GM21619 (cell line): ENCODE measurements around the gene IL10RB.
"Not testable (repeated sequence)": the region's sequence is repeated elsewhere in the genome, so short reads cannot be mapped to it uniquely, and the experiment has no call there.

Source experiments
- ATAC-seq: cut with Tn5 transposase; IDR thresholded peaks from one replicate; pipeline ENCODE4 v1.9.1; 2021; ENCODE audit not compliant: unreplicated experiment

The IL10RB gene

DNA sequence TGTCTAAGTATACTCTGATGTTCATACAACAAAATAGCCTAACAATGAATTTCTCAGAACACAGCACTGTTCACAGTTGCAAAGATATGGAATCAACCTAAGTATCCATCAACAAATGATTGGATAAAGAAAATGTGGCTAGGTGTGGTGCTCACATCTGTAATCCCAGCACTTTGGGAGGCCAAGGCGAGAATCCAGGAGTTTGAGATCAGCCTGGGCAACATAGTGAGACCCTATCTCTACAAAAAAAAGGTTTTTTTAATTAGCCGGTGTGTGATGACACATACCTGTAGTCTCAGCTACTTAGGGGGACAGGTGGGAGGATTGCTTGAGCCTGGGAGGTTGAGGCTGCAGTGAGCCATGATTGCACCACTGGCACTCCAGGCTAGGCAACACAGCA is 25.8 kb upstream of the IL10RB start:
- ATAC-seq, result no peak

DNA sequence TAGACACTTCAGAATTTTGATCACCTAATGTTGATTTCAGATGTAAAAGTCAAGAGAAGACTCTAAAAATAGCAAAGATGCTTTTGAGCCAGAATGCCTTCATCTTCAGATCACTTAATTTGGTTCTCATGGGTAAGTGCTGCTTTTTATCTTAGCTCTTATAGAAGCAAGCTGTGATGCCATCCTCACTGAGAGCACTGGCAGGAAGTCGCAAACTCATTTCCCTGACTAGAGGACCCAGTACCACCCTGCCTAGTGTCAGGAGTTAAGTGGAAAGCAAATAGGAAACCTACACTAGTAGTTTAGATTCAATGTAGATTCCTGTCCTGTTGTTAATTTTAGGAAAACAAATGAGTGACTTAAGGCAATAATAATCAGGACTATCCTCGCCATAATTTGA is 24.3 kb upstream of the IL10RB start:
- no peak for ATAC-seq

DNA sequence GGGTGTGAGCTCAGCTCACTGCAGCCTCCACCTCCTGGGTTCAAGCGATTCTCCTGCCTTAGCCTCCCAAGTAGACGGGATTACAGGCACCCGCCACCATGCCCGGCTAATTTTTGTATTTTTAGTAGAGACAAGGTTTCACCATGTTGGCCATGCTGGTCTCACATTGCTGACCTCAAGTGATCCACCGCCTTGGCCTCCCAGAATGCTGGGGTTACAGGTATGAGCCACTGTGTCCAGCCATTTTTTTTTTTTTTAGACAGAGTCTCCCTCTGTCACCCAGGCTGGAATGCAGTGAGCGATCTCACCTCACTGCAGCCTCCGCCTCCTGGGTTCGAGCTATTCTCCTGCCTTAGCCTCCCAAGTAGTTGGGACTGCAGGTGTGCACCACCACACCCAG is 23.3 kb upstream of the IL10RB start:
- ATAC-seq, result not testable (repeated sequence)

DNA sequence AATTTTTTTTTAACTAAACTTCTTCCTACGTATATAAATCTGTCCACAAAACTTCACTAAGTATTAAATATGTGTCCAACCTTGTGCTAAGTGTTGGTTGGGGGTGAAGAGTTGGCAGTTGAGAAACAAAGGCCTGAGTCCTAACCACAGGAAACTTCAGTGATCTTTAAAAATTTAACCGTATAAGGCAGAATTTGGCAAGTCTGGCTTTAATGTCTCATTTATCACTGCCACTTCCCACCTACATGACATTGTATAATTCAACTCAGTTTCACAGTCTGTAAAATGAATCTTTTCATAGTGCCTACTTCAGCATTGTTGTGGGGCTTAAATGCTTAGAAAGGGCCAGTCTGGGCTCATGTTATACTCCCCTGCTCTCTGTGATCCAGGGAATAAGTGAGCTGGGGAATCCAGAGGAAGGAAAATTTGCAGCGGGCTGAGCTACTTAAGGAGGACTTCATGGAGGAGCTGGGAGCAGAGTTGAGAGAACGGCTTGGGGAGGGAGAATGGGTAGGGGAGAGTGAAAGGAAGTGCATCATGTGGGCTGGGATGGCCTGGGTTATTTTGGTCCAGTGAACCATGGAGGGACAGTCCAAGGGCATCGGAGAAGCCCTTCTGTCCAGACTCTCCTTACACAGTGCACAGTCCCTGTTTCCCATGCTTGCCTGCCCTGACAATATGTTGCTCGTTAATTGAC is 21.9 kb upstream of the IL10RB start:
- ATAC-seq, result no peak

DNA sequence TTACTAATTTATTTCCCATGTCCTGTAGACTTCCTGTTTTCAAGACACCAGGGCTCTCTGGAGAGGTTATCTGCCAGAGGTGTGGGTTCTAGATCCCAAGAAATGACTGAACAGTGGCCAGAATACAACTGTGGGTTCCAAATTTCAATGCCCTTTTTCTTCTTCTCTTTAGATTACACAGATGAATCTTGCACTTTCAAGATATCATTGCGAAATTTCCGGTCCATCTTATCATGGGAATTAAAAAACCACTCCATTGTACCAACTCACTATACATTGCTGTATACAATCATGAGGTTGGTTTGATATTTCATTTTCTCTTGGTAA is 21.4 kb upstream of the IL10RB start:
- no peak for ATAC-seq

DNA sequence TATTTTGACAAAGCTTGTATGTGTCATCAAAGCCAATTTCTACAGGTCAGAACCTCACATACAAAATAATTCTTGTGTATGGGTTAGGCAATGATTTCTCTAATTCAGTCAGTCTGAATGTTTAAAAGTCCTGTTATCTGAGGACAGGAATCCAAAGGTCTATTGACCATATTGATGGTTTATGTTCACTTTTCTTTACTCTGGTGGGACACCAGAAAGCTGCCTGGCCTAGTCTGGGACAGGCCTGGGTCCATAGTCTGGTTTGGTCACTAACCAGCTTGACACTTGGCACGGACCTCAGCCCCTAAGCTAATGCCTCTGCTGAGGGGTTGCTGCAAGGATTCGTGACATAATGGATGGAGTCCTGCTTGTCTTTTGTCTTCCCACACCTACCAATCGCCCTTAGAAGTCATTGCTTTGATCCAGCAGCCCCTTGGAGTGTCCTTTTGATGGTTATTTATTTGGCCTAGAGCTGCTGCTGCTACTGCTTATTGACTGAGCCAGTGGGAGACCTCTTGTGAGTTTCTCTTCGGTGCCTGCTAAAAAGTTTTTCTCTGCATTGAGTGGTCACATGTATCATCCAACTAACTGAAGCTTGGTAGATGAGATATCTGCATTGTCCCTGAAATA is 20.8 kb upstream of the IL10RB start:
- ATAC-seq, result no peak

DNA sequence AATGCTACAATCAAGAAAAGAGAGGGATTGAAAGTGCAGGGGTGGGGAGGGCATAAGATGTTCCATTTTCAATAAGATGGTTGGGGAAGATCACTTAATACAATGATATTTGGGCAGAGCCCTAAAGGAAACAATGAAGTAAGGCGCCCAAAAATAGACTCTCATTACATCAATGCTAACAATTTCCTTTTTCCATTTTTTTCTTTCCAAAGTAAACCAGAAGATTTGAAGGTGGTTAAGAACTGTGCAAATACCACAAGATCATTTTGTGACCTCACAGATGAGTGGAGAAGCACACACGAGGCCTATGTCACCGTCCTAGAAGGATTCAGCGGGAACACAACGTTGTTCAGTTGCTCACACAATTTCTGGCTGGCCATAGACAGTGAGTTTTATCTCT is 19.7 kb upstream of the IL10RB start:
- ATAC-seq, result no peak

DNA sequence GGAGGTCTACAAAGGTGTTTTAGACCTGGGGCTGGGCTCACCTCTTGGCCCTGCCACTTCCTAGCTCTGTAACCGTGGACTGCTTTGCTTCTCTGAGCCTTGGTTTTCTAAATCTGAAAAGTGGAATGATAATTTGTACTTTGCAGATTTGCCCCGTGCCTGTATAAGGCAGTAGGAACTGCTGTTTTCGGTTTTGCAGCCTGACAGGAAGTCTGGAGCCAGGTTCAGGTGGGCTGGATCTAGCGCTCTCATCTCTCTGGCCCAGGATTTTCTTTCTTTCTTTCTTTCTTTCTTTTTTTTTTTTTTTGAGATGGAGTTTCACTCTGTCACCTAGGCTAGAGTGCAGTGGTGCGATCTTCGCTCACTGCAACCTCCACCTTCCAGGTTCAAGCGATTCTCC is 19.2 kb upstream of the IL10RB start:
- no peak for ATAC-seq

DNA sequence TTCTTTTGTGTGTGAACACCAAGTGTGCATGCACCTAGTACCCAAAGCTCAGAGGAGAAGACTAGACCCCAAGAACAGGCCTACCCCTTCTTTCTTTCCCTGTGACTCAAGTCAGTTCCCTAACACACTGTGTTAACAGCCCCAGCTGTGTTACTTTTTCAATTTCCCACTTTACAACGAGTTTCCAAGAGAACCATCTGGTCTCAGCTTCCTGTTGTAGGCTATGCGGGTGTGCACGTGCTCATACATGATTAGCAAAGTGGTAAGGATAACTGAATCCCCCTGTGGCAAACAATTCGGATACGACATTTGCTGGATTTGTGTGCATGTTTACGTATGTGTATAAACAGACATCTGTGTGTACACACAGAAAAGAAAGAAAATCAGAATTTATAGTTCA is 18.6 kb upstream of the IL10RB start:
- no peak for ATAC-seq

DNA sequence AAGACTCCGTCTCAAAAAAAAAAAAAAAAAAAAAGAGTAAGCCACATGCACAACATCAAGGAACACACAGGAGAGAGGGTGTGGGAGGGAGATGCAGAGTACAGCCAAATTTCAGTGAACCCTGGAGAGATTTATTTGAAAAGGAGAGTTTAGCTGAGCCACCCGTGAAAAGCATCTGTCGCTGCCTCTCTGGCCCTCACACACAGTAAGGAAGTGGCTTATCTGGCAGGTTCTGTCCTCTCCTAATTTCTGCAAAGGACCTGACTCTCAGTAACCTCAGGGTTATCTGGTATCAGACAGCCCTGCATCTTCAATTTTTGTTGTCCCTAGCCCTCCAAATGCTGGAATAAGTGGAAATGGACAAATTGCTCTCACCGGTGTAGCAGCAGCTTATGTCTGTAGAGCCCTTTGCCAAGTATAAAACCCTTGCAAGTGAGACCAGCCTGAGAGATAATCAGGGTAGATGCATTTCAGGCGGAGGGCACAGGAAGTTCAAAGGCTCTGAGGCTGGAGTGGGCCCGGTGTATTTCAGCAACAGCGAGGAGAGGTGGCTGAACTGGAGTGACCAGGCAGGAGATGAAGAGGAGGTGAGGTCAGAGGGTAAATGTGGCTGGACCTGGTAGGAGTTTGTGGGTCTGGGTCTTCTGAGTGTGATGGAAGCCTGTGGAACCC is 16.7 kb upstream of the IL10RB start:
- ATAC-seq, result no peak

DNA sequence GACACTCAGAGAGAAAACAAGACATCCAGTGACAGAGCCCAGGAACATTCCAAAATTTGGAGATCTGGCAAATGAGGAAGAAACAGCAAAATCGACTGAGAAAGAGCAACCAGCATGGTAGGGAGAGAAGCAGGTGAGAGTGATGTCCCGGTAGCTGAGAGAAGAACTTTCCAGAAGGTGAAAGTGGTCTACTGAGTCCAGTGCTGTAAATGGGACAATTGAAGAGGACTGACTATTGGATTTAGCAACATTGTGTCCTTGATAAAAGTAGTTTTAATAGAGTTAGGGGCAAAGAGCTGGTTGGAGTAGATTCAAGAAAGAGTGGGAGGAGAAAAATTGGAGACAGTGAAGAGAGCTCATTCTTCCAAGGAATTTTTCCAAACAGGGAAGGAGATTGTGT is 15.0 kb upstream of the IL10RB start:
- no peak for ATAC-seq

DNA sequence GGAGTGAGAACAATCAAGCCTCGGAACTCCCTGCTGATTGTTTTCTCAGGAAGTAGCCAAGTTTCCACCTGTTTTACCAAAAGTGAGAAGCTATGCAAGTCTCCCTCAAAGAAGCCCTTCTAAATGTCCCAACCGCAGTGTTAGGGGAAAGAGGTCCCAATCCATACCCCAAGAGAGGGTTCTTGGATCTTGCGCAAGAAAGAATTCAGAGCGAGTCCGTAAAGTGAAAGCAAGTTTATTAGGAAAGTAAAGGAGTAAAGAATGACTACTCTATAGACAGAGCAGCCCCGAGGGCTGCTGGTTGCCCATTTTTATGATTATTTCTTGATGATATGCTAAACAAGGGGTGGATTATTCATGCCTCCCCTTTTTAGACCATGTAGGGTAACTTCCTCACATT is 12.8 kb upstream of the IL10RB start:
- not testable (repeated sequence) for ATAC-seq

DNA sequence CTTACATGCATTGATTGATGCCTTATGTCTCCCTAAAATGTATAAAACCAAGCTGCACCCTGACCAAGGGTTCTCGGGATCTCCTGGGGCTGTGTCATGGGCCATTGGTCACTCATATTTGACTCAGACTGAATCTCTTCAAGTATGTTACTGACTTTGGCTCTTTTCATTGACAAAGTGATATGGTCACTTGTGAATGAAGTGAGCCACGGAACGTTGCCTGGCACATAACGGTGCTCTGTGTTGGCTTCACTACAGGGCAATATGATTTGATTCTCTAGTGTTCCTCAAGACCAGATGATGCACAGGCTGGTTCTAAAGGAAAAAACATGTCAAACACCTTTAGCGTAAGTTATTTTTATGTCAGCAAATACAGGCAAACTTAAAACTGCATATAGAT is 11.4 kb upstream of the IL10RB start:
- ATAC-seq, result no peak

DNA sequence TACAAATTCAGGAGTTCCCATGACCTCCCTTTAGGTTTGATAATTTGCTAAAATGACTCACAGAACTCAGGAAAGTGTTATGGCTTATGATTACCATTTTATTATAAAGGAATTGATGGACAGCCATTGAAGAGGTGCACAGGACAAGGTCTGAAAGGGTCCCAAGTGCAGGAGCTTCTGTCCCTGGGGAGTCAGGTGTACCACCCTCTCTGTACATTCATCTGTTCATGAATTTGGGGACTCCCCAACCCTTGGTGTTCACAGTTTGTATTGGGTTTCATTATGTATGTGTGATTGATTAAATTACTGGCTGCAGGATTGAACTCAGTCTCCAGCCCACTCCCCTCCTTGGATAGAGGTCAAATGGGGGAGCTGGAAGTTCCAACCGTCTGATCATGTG is 10.8 kb upstream of the IL10RB start:
- ATAC-seq, result no peak

DNA sequence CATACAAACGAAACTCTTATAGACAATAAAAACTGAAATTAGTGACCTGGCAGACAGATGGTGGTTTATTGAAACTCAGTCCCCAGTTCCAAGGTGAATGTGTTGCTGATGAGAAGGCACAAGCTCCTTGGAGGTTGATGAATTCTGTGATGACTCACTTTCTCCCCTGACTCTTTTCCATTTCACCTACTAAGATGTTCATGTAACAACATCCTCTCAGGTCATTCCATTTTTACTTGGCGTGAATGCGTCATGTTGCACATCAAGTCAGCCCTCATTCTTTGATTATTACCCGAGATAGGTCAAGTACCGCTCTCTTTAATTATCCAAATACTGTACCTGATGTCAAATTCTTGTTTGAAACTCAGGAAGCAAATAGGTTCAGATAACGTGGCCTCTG is 10.1 kb upstream of the IL10RB start:
- ATAC-seq, result no peak

DNA sequence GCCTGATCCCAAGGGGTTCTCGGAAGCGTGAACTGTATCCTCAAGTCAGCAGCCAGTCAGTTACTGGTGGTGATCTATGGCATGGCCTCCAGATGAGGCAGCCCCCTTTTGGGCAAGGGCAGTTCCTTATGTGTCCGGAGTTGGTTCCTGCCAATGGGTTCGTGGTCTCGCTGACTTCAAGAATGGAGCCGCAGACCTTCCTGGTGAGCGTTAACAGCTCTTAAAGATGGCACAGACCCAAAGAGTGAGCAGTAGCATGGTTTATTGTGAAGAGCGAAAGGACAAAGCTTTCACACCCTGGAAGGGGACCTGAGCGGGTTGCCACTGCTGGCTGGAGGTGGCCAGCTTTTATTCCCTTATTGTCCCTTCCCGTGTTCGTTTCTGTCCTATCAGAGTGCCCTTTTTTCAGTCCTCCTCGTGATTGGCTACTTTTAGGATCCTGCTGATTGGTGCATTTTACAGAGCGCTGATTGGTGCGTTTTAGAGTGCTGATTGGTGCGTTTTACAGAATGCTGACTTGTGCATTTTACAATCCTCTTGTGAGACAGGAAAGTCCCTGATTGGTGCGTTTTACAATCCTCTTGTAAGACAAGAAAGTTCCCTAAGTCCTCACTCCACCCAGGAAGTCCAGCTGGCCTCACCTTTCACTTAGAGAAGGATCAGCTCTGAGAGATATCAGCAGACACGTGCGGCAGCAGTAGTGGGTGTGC is 8.9 kb upstream of the IL10RB start:
- no peak for ATAC-seq

DNA sequence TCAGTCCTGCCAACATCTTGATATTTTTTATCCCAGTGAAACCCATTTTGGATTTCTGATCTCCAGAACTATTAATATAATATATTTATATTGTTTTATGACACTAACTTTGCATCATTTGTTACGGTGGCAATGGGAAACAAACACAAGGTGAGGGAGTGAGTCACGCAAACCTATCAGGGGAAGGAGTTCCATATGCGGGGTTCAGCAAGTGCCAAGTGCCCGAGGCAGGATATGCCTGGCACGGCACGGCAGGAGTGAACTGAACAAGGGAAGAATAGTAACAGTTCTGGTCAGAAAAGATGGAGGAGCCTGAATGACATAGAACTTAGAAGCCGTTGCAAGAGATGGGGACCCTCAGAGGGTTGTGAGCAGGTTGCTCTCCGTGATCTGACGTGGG is 7.7 kb upstream of the IL10RB start:
- no peak for ATAC-seq

DNA sequence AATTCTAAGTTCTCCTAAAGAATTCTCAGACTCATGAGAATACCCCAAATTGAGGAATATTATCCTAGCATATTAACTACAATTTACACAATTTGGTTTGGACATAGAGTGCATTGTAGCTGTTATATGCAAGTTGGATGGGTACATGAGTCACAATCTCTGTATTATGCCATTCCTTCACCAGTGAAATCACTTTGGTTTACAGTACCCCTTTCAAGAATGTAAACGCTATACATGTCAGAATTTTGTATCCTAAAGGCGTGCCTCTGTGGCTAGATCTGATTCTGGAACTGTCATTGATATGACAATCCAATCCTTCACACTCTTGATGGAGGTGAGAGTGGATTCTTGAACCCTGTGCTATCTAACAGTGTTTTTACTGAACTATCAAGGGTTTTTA is 6.7 kb upstream of the IL10RB start:
- no peak for ATAC-seq

DNA sequence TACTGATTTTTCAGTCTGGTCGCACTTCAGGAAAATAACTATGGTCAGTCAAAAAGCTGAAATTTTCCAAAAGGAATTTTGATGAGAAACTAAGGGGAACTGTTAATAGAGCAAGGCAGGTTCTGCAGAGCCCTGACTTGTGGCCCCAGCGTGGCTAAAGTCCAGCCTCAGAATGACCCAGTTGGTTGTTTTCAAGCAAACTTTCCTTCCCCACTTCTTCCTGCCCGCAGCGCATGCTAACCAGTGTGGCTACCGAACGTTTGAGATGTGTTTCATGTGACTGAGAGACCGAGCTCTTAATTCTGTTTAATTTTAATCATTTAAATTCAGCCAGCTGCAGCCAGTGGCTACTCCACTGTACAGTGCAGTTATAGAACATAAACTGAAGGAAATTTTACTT is 6.2 kb upstream of the IL10RB start:
- no peak for ATAC-seq

DNA sequence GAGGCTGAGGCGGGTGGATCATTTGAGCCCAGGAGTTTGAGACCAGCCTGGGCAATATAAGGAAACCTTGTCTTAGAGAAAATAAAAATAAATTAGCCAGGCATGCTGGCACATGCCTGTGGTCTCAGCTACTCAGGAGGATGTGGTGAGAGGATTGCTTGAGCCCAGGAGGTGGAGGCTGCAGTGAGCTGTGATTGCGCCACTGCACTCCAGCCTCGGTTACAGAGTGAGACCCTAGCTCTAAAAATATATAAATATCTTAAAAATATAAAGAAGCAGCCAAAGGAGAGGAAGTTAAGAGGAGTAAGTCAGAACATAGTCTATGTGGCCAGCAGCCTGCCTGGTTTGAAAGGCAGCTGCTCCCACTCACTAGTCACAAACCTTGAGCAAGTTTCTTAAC is 4.5 kb upstream of the IL10RB start:
- no peak for ATAC-seq

DNA sequence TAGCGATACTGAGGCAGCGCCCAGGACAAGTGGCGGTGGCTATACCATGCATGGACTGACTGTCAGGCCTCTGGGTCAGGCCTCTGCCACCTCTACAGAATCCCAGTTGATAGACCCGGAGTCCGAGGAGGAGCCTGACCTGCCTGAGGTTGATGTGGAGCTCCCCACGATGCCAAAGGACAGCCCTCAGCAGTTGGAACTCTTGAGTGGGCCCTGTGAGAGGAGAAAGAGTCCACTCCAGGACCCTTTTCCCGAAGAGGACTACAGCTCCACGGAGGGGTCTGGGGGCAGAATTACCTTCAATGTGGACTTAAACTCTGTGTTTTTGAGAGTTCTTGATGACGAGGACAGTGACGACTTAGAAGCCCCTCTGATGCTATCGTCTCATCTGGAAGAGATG is 3.2 kb upstream of the IL10RB start:
- no peak for ATAC-seq

DNA sequence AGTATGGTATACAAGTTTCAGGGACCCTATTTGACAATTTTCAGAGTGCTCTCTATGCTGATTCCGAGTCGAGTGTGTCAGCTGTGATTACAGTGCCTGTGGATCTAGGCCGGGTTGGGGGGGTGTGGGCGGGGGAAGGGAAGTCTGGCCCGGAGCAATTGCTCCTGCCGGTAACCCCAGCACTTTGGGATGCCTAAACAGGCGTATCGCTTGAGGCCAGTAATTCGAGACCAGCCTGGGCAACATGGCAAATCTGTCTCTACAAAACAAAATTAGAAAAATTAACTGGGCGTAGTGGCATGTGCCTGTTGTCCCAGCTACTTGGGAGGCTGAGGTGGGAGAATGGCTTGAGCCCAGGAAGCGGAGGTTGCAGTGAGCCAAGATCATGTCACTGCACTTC is 1.6 kb upstream of the IL10RB start:
- no peak for ATAC-seq
